NCI-H2029 (cell line): ENCODE results near the gene OMP.
"Not testable (repeated sequence)": the region's sequence is repeated elsewhere in the genome, so short reads cannot be mapped to it uniquely, and the experiment has no call there.

Experiments
- DNase-seq: peaks from one replicate; lab custom pipeline; 2025; lab: John Stamatoyannopoulos, UW

The OMP gene

GRCh38 chr11:77102246-77103210, at the start of gene OMP:
OMP (plus strand) TSS chr11:77102840; CDS start chr11:77102840, 0 bp downstream.
- no peak for DNase-seq

GRCh38 chr11:77053217-77054015, 49.2 kb upstream of the OMP start:
- no peak for DNase-seq

- DNase-seq = no peak
Observed at GRCh38 chr11:77054084-77054483, 48.6 kb upstream of the OMP start.

- DNase-seq = peak; percentile 64
Observed at GRCh38 chr11:77055101-77055561, 47.5 kb upstream of the OMP start.

- no peak for DNase-seq
Observed at GRCh38 chr11:77055913-77056312, 46.7 kb upstream of the OMP start.

- DNase-seq = no peak
Observed at GRCh38 chr11:77056814-77057402, 45.7 kb upstream of the OMP start.

GRCh38 chr11:77057938-77058474, 44.6 kb upstream of the OMP start:
- no peak for DNase-seq

GRCh38 chr11:77058900-77059299, 43.7 kb upstream of the OMP start:
- DNase-seq = no peak

GRCh38 chr11:77059806-77060205, 42.8 kb upstream of the OMP start:
- no peak for DNase-seq

GRCh38 chr11:77060234-77060633, 42.4 kb upstream of the OMP start:
- no peak for DNase-seq

- DNase-seq = not testable (repeated sequence)
Observed at GRCh38 chr11:77061258-77061657, 41.4 kb upstream of the OMP start.

GRCh38 chr11:77062924-77063323, 39.7 kb upstream of the OMP start:
- no peak for DNase-seq

GRCh38 chr11:77063407-77063806, 39.2 kb upstream of the OMP start:
- DNase-seq = no peak

- DNase-seq = no peak
Observed at GRCh38 chr11:77063861-77064260, 38.8 kb upstream of the OMP start.

GRCh38 chr11:77064648-77065217, 37.9 kb upstream of the OMP start:
- DNase-seq = no peak

GRCh38 chr11:77065878-77066228, 36.8 kb upstream of the OMP start:
- DNase-seq = no peak

GRCh38 chr11:77066229-77067042, 36.2 kb upstream of the OMP start, which contains the start of gene CAPN5:
CAPN5 (plus strand) TSS chr11:77066971; CDS start chr11:77084887, 17,916 bp downstream.
- DNase-seq = peak; percentile 82

- DNase-seq = no peak
Observed at GRCh38 chr11:77067861-77068443, 34.7 kb upstream of the OMP start.

- no peak for DNase-seq
Observed at GRCh38 chr11:77068457-77069335, 33.9 kb upstream of the OMP start.
